NCI-H2081 treated with DMSO at 0.1 percent for 48 hours (cell line): ENCODE results near the gene CLIC6.

Experiments
- DNase-seq: peaks from one replicate; lab custom pipeline; 2025; lab: John Stamatoyannopoulos, UW

The CLIC6 gene

DNA sequence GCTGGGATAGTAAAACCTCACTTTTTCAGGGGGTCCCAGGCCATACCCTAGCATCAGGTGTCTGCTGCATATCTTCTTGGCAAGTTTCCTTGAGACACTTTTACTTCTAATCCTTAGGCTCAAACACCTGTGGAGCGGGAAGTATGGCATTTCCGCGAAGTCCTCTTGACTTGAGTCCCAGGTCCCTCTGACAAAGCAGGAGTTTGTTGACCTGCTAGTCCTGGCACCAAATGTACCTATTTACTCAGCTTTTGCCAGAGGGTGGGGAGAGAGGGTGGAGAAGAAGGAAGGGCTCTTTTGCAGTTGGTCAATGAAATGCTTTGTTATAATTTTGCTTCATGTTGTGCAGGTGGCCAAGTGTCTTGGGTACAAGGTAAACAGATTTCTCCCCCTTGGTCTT is 59.7 kb downstream of the CLIC6 start:
- DNase-seq = no peak

DNA sequence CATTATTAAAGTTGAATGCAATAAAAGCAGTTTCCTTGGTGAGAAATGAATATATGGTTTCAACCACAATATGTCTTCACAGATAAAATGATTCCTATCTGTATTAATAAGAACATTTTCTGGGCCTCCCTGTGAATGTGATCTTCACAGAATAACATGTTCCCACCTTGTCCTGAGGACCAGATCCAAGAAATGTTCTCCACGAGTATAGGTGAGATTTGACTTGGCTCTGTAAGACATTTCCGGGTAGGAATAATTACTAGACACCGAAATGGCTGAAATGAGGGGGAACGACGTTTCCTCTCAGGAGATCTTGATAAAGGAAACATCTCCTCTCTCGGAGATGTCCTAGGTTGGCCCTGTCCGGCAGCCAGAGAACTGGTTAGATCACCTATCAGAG is 61.4 kb downstream of the CLIC6 start:
- DNase-seq = no peak

DNA sequence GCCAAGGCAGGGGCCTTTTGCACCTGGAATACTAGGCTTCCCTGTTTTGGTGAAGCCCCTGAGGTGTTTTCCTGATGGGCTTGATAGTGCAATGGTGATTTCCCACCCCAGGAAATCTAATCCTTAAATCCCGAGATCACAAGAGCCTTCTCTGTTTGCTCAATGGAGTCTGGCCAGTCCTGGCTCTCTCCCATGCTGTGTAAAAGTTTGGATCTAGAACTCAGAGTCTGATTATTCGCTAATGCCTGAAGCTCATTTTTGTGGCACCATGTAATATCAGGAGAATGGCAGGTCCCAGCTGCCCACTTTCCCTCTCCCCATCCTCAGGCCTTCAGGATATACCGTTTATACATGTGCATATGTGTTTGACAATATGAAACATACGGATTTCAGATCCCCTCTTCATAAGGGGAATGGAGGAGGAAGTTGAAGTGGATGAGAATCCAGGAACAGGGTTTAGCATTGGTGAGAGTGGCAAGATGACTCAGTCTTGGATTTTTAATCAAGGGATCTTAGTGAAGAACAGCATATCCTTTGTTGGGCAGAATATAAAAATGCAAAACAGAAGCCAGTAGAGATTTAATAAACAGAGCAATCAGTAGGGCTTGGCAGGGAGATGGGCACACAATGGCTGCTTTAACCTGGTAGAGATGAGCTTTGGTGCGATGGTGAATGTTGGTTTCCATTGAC is 62.1 kb downstream of the CLIC6 start:
- no peak for DNase-seq

DNA sequence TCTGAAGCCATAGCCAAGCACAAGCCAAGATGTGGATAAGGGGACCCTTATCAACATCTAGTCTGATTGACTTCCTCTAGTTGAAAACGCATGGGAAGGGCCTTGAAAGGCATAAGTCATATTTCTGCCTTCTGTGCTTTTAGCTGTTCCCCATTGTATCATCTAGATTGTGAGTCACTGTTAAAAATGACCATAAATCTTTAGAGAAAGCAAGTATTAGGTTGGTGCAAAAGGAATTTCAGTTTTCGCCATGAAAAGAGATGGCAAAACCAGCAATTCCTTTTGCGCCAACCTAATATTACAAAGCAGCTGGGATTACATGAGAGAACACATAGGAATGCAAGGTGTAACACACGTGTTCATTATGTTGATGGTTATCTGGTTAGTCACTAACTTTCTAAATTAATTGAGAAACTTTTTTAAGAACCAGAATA is 63.6 kb downstream of the CLIC6 start:
- no peak for DNase-seq

DNA sequence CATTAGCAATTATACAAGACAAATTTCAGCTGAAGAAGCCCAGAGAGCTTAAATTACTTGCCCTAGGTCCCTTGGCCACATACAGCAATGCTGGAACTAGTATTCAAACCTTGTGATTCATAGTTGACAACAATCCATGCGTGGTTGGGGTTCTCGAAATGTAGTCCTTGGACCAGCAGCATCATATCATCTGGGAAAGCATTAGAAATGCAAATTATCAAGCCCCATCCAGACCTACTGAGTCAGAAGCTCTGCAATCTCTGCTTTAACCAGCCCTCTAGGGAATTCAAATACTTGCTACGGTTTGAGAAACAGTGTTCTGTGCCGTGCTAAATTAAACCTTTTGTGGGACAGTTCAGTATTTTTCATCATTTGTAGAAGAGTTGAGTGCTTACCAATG is 65.1 kb downstream of the CLIC6 start:
- no peak for DNase-seq

DNA sequence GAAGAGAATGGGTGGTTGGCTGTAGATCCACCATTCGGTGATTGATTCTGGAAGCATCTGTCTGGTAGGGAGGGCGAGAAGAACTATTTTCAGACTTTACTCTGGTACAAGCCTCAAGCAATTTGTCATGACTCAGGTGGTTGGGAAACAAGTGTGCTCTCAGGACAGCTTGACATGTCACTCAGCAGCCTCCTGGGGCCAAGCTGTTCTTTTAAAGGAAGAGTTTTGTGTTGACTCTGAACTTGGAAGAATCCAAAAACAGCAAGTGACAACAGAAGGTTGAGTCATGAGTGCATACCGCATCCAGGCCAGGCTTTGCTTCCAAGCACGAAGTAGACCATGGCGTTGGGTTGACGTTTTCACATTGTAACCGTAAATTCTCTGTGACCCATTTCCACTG is 65.9 kb downstream of the CLIC6 start:
- no peak for DNase-seq

DNA sequence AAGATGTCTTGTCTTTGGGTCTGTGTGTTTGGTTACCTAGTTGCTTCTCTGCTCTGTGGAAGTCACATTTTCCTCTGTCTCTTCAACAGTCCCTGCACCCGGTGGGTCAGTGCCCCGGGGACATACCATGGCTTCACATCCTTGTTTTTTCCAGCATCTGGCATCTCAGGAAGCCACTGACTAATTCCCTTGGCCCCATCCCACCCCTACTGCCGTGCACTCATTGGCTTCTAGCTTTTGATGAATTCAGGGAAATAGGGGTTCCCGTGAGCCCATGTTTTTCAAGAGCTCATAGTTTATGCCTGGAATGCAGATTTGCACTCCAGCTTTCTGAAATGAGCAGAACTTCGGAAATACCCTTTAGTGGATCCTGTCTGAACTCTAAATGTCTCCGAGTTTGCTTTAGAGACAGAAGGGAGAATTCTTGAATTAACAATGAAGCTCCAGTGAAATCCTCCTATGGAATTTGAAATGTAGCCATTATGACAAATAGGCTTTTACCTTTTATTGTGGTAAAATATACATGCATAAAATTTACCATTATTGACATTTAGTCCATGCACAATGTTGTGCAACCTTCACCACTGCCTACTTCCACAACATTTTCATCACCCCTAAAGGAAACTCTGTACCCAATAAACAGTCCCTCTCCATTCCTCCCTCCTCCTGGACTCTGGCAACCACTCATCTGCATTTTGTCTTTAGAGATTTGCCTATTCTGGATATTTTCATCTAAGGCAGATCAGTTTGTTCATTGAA is 67.5 kb downstream of the CLIC6 start:
- no peak for DNase-seq

DNA sequence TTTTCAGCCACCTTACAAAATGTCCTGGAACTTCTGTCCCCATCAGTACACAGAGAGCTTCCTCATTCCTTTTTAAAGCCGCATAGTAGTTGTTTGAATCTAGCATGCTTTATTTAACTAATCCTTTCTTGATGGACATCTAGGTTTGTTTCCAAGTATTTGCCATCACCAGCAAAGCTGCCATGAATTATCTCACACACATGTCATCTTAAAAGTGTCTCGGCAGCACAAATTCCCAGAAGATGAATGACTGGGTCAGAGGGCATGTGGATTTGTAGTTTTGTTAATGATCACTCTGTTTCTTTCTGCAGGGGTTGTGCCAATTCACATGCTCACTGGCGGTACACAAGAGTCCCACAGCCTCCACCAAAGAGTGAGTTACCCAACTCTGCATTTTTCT is 68.3 kb downstream of the CLIC6 start:
- no peak for DNase-seq

DNA sequence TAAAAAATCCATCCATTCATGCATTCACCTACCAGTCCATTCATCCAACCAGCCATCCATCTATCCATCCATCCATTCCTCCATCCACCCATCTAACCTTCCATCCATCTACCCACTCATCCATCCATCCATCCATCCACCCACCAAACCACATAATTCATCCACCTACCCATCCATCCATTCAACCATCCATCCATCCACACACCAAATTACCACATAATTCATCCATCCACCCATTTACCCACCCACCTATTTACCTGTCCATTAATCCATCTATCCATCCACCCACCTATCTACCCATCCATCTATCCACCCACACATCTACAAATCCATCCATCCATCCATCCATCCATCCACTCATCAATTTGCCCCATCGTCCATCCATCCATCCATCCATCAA is 71.4 kb downstream of the CLIC6 start:
- no peak for DNase-seq

DNA sequence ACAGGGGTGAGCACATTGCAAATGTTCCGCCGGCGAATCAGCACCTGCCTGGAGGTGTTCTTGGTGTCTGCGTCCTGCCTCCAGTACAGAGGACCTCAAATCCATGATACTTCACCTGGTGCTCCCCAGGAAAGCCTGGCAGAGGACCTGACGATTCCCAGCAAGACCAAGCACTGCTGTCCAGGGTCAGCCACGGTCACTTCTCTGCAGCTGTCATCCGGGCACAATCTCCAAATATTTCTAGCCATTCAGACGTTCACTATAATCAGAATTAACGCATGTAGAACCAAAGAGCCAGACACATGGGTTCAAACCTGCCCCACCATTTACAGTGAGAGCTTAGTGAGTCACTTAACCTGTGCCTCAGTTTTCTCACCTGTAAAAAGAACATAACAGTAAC is 74.5 kb downstream of the CLIC6 start:
- no peak for DNase-seq

DNA sequence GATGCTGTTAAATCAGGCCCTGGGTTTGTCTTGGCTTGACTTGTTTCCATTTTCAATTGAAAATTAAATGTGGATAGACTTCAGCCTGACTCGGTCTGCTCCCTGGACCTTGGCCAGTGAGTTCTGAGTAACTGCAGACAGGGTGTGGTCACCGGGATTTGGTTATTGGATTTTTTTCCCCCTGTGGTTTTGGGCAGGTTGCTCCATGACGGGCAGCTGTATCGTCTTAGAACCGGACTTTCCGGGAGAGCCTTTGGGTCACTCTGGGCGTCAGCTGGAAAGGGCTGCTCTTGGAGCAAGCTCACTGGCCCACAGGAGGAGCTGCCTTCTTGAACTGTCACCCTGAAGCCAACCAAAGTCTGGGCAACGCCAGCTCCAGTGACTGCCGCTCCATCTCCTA is 75.0 kb downstream of the CLIC6 start:
- no peak for DNase-seq

DNA sequence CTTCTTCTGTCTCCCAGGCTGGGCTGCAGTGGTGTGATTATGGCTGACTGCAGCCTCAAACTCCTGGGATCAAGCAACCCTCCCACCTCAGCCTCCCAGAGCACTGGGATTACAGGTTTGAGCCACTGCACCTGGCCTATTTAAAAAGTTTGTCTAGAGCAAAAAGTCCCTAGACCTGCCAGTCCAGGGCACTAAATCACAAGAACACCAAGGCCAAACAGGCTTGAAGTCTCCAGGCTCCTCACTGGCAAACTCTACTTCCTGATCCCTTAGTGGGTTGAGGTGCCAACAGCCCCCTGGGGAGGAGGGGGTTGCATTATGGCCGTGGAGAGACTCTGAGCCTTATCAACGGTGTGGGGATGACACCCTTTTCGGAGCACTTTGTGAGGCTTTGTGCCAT is 76.0 kb downstream of the CLIC6 start:
- DNase-seq = no peak

DNA sequence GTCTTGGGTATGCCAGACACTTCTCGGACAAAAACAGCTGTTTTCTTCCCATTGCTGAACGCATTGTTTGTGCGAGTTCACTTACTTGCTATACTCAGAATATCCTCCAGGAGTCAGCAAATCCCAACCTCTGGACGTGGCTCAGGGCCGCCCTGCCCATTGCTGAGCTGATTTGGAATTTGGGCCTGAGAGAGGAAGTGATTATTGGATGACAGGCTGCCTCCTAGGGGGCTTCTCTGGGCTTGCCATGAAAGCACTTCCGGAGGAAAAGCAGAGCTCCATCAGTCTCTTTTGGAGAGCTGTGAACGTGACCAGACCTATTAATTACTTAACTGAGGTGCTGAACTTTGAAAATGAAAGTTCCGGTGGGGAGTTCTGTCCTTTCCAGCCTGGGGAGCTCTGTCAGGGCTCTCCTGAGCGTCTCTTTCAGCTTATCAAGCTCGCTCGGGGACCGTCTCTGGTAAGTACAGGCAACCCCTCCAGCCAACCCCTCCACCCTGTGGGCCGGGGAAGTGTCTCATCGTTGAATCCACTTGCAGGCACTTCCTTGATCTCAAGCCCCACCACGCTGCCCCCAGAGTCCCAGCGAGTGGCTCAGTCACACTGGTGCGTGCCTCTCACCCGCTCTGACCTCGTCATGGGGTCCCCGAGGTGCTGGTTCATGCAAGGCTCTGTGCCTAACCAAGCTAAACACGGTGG is 76.9 kb downstream of the CLIC6 start:
- DNase-seq = peak; percentile 30

DNA sequence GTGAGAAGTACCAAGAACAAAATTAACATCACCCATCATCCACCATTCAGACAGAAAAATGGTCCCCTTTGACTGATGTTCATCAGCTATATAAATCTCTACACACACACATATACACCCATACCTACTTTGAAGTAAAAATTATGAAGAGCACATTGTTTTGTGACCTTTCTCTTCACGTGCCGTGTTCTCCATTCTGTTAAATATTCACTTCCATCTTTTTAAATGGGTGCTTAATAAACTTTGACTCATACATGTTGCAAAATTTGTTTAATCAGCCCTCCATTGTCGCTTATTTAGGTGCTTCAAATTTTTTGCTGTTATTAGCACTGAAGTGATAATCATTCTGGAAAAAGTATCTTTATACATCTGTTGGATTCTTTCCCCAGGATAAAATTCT is 80.1 kb downstream of the CLIC6 start:
- DNase-seq = no peak

DNA sequence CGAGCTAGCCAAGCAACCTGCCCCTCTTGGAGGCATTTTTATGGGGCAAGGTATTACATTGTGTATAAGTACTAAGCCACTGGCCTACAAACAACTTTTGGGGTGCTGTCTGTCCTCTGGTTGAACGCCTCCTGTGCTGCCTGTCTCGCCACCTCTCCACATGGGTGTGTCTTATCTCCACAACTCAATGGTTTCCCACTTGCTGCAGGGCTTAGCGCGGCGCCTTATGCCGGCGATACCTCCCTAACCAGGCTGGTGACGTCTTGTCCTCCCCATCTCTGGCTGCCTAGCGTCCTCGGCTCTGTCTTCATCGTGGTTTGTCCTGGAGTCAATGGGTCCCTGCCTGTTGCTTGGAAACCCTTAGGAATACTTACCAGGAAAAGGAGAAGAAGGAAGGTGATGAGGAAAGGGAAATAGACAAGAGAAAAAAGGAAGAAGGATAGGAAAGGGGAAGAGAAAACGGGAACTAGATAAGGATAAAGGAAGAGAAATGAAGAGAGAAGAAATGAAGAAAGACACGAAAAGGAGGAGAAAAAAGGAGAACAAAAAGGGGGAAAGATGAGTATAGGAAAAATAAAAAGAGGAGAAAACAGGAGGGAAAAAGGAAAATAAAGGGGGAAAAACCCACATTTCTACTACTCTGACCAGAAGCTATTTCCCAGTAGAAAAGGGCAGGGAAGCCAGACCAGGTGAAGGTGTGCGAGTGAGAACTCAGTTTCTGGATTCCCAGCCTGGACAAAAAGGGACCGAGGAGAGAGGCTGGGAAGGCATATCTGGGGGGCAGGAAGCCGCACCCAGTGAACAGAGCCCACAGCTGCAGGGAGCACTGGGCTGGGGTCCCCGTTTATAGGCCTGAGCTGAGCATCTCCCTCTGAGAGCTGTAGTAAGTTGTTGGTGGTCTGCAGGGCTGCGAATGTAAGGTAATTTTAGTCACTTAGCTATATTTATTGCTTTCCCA is 86.2 kb downstream of the CLIC6 start:
- no peak for DNase-seq

DNA sequence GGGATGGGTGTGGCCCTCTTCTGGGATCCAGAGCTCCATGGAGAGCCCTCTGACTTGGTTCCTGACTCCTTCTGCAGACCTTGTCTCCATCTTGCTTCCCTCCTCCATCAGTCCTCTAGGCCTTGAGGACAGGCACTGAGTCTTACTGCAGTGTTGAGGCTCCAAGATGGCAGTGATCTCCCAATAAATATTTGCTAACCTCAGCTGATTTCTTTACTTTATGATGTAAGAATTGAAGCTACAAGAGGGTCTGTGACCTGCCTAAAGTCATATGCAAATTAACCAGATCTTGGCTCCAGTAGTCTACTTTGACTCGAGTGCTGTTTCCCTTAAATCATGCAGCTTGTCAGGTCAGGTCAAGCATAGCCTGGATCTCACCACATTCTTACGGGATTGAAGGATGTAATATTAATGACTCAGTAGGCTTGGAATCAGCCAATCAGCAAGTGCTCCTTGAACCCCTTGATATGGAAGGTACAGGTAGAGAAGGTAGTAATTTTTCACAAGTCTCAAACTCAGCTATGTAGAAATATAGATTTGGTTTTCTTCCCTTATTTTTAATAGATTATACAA is 93.0 kb downstream of the CLIC6 start:
- no peak for DNase-seq

DNA sequence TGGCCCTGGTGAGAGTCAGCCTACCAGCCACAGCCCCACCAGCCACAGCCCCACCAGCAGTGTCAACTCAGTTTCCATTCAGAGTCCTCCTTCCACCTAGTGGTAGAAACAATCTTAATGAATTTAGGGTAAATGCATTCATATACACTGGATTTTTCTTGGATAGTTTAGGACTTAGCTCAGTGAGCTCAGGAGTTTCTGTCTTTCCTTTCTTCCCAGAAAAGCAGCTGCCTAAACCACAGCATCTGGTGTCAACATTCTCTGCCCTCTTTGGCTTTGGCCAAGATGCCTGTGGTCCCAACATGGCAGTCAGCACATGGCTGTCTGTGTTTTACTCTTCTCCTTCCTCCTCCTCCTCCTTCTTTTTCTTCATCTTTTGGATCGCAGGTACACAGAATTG is 94.0 kb downstream of the CLIC6 start:
- no peak for DNase-seq

DNA sequence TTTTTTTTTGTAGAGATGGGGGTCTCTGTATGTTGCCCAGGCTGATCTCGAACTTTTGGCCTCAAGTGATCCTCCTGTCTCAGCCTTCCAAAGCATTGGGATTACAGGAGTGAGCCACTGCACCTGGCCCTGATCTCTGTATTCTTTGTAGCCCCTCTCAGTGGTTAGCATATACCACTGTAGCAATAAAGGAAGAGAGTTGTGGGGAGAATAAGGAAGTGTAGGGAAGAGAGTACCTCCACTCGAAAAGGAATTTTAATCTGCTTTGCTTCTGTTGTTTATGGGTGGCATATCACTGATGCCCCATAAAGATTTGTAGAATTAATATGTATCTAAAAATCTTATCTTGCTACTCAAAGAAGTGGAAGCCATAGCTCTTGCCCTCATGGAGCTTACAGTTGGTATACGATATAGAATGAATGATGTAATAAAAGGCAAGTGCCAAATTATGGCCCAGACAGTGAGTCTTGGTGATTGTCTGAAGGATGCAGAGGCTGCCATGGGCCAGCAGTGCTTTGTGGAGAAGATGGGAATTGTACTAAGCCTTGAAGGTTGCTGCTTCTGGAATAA is 96.0 kb downstream of the CLIC6 start:
- DNase-seq = no peak

DNA sequence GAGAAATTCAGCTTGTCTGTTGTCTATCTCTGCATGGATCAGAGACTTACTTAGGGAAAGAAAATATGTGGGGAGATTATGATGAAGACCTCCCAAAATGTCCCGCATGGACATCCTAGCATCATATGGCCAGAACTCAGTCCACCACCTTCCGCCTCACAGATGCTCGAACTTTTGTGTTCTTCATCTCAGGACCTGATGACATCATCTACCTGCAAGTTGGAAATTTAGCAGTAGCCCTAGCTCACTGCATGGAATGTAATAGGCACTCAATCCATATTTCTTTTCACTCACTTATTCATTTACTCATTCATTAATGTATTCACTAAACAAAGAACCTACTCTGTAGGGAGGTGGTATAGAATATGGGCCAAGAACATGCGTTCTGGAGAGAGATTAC is 96.8 kb downstream of the CLIC6 start:
- DNase-seq = no peak

DNA sequence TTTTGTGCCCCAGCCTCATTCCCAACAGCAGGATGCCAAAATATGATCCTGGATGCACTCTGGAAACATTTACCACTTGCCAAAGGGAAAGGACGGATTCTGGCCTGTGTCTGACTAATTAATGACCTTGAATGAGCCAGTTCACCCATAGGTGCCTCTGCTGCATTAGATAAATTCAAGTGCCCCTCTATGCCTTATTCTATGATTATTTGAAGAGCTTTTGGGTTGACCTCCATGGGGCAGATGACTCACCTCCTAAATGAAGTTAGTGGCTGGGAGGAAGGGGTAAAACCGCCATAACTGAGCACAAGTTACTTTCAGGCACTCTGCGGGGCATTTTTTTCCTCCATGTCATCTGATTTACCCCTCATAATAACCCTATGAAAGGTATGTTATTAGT is 98.1 kb downstream of the CLIC6 start:
- DNase-seq = no peak
